AG04449 (cell line): Measurements from ENCODE around the gene TRIM38.
"Not testable (repeated sequence)": the region's sequence is repeated elsewhere in the genome, so short reads cannot be mapped to it uniquely, and the experiment has no call there.

Experiments
- CTCF ChIA-PET: fragments of 350-600 bp; formaldehyde crosslinking; extraction: SDS; loops from one replicate; lab custom pipeline; 2021; ENCODE audit warnings: antibody characterized with exemption; lab: Yijun Ruan, JAX
- POLR2A ChIA-PET: fragments of 400-600, 350-600 bp; formaldehyde crosslinking; extraction: SDS; loops from one replicate; lab custom pipeline; 2020; ENCODE audit warnings: antibody characterized with exemption, inconsistent platforms; lab: Yijun Ruan, JAX
- DNase-seq: peaks from one replicate; pipeline ENCODE4 v3.0.0-alpha.2; 2010; ENCODE audit warnings: low read depth, low spot score
- H3K4me3 ChIP-seq: 2 replicates; pipeline ENCODE4 v1.5.1; 2011; ENCODE audit warnings: low read depth, mild to moderate bottlenecking, control low read depth, low read length
- CTCF ChIP-seq: IDR thresholded peaks from one replicate; pipeline ENCODE4 v1.5.1; 2011; ENCODE audit warnings: mild to moderate bottlenecking, moderate library complexity, low read length, control low read depth, inconsistent platforms; ENCODE audit not compliant: insufficient read depth; ENCODE audit errors: missing control alignments

TRIM38 gene

GRCh38 chr6:25935953-25936352 is 26.6 kb upstream of the TRIM38 start:
- CTCF ChIA-PET: no interaction called here
- no peak for TF ChIP-seq CTCF
- no peak overlapping the region for H3K4me3 ChIP-seq
- POLR2A ChIA-PET: no interaction called here
- no peak for DNase-seq

- no peak overlapping the region for H3K4me3 ChIP-seq
- CTCF ChIA-PET: interaction anchor here (1.4 to 6.5 kb wide), 3 partner anchors 55 to 219 kb away, joined by 3 to 36 read pairs (median 28); no protein-coding TSS in a partner anchor
- no peak for TF ChIP-seq CTCF
- no peak for DNase-seq
- POLR2A ChIA-PET: no interaction called here
Measured at GRCh38 chr6:25939593-25939992, 23.0 kb upstream of the TRIM38 start.

GRCh38 chr6:25942561-25943147 is 19.9 kb upstream of the TRIM38 start:
- DNase-seq: peak; percentile 16
- H3K4me3 ChIP-seq: no peak overlapping the region
- peak; percentile 19 for TF ChIP-seq CTCF
- ChIA-PET POLR2A (no interaction called here), CTCF (interaction anchor here (0.7 to 6.5 kb wide), 6 partner anchors 18 to 225 kb away, joined by 3 to 36 read pairs (median 4); no protein-coding TSS in a partner anchor)

GRCh38 chr6:25943887-25944286 is 18.7 kb upstream of the TRIM38 start:
- ChIA-PET CTCF (interaction anchor here (0.6 to 6.5 kb wide), 5 partner anchors 11 to 709 kb away, joined by 3 to 36 read pairs (median 4); no protein-coding TSS in a partner anchor), POLR2A (no interaction called here)
- no peak for TF ChIP-seq CTCF
- DNase-seq: no peak
- H3K4me3 ChIP-seq: no peak overlapping the region

- TF ChIP-seq CTCF: no peak
- POLR2A ChIA-PET: no interaction called here
- no peak overlapping the region for H3K4me3 ChIP-seq
- CTCF ChIA-PET: interaction anchor here (1.5 to 6.5 kb wide), 3 partner anchors 56 to 225 kb away, joined by 4 to 36 read pairs (median 28); no protein-coding TSS in a partner anchor
- DNase-seq: no peak
Measured at GRCh38 chr6:25944688-25945574, 17.7 kb upstream of the TRIM38 start.

- POLR2A ChIA-PET, DNase-seq, CTCF ChIA-PET, H3K4me3 ChIP-seq: not testable (repeated sequence)
Measured at GRCh38 chr6:25945738-25946137, 16.9 kb upstream of the TRIM38 start.
